HS-27A (cell line): Measurements from ENCODE around the gene NCS1.

Experiments
- DNase-seq: peaks from one replicate; pipeline ENCODE4 v3.0.0-alpha.2; 2012; ENCODE audit warnings: low read depth, missing footprints

NCS1 gene

GRCh38 chr9:130147910-130148309 lies 24.3 kb upstream of the NCS1 start:
- DNase-seq, result no peak

- DNase-seq, result no peak
These were observed 23.2 kb upstream of the NCS1 start for GRCh38 chr9:130149031-130149430.

- no peak for DNase-seq
These were observed 22.4 kb upstream of the NCS1 start for GRCh38 chr9:130149654-130150286.

- no peak for DNase-seq
These were observed 21.3 kb upstream of the NCS1 start for GRCh38 chr9:130150779-130151382.

- DNase-seq, result no peak
These were observed 17.4 kb upstream of the NCS1 start for GRCh38 chr9:130154816-130155215.

GRCh38 chr9:130155647-130156046 lies 16.6 kb upstream of the NCS1 start:
- no peak for DNase-seq

GRCh38 chr9:130156672-130157071 lies 15.5 kb upstream of the NCS1 start:
- DNase-seq, result no peak

GRCh38 chr9:130157079-130157478 lies 15.1 kb upstream of the NCS1 start:
- no peak for DNase-seq

GRCh38 chr9:130158001-130158400 lies 14.2 kb upstream of the NCS1 start:
- no peak for DNase-seq

GRCh38 chr9:130159057-130159456 lies 13.1 kb upstream of the NCS1 start:
- no peak for DNase-seq

- no peak for DNase-seq
These were observed 12.1 kb upstream of the NCS1 start for GRCh38 chr9:130159915-130160670.

- no peak for DNase-seq
These were observed 11.2 kb upstream of the NCS1 start for GRCh38 chr9:130160862-130161470.

GRCh38 chr9:130165579-130165978 lies 6.6 kb upstream of the NCS1 start:
- DNase-seq, result no peak

GRCh38 chr9:130166399-130166798 lies 5.8 kb upstream of the NCS1 start:
- DNase-seq, result no peak

GRCh38 chr9:130167927-130168326 lies 4.3 kb upstream of the NCS1 start:
- DNase-seq, result no peak

GRCh38 chr9:130171226-130172148 lies 717 bp upstream of the NCS1 start:
- no peak for DNase-seq

GRCh38 chr9:130172858-130173665 lies 858 bp downstream of the NCS1 start:
- no peak for DNase-seq

- no peak for DNase-seq
These were observed 1.4 kb downstream of the NCS1 start for GRCh38 chr9:130173666-130173983.

GRCh38 chr9:130174025-130174424 lies 1.8 kb downstream of the NCS1 start:
- no peak for DNase-seq

- no peak for DNase-seq
These were observed 2.7 kb downstream of the NCS1 start for GRCh38 chr9:130174920-130175321.

- DNase-seq, result no peak
These were observed 3.2 kb downstream of the NCS1 start for GRCh38 chr9:130175355-130175754.
